HG03108 (cell line): ENCODE data around the gene PID1.

ENCODE experiments used
- ATAC-seq: cut with Tn5 transposase; IDR thresholded peaks from one replicate; pipeline ENCODE4 v1.9.1; 2021; ENCODE audit warnings: moderate library complexity; ENCODE audit not compliant: unreplicated experiment

Gene PID1

GRCh38 chr2:229127471-229127870 is 143.6 kb downstream of the PID1 start:
- no peak for ATAC-seq

- ATAC-seq: no peak
Observed at GRCh38 chr2:229126066-229126465, 145.0 kb downstream of the PID1 start.

- ATAC-seq: no peak
Observed at GRCh38 chr2:229124136-229124535, 147.0 kb downstream of the PID1 start.

GRCh38 chr2:229118927-229119326 is 152.2 kb downstream of the PID1 start:
- ATAC-seq: peak; percentile 47

GRCh38 chr2:229118336-229118735 is 152.8 kb downstream of the PID1 start:
- no peak for ATAC-seq

- no peak for ATAC-seq
Observed at GRCh38 chr2:229111744-229112143, 159.3 kb downstream of the PID1 start.

GRCh38 chr2:229109195-229109594 is 161.9 kb downstream of the PID1 start:
- ATAC-seq: no peak

GRCh38 chr2:229107601-229108000 is 163.5 kb downstream of the PID1 start:
- ATAC-seq: no peak

- no peak for ATAC-seq
Observed at GRCh38 chr2:229104974-229105387, 166.1 kb downstream of the PID1 start.

GRCh38 chr2:229104025-229104424 is 167.1 kb downstream of the PID1 start:
- no peak for ATAC-seq

- no peak for ATAC-seq
Observed at GRCh38 chr2:229101314-229101713, 169.8 kb downstream of the PID1 start.

- no peak for ATAC-seq
Observed at GRCh38 chr2:229099231-229099630, 171.9 kb downstream of the PID1 start.

- ATAC-seq: no peak
Observed at GRCh38 chr2:229098801-229099200, 172.3 kb downstream of the PID1 start.

GRCh38 chr2:229096409-229097066 is 174.5 kb downstream of the PID1 start:
- no peak for ATAC-seq

GRCh38 chr2:229095472-229095871 is 175.6 kb downstream of the PID1 start:
- no peak for ATAC-seq

- ATAC-seq: no peak
Observed at GRCh38 chr2:229090225-229090624, 180.9 kb downstream of the PID1 start.

GRCh38 chr2:229089776-229090175 is 181.3 kb downstream of the PID1 start:
- ATAC-seq: no peak

GRCh38 chr2:229088966-229089700 is 182.0 kb downstream of the PID1 start:
- no peak for ATAC-seq

GRCh38 chr2:229088517-229088913 is 182.6 kb downstream of the PID1 start:
- ATAC-seq: no peak

GRCh38 chr2:229087843-229088516 is 183.1 kb downstream of the PID1 start:
- ATAC-seq: no peak

GRCh38 chr2:229087267-229087666 is 183.8 kb downstream of the PID1 start:
- no peak for ATAC-seq

- no peak for ATAC-seq
Observed at GRCh38 chr2:229085439-229085838, 185.6 kb downstream of the PID1 start.
